Loucy (cell line): ENCODE measurements around the gene SAMD14.

ENCODE experiments used
- CTCF ChIP-seq: fragments of 200-600 bp; sonication (generic); conservative IDR thresholded peaks from 2 replicates; pipeline ENCODE4 v1.5.1; 2014; ENCODE audit warnings: mild to moderate bottlenecking, antibody characterized with exemption, low read length
- EZH2phosphoT487 ChIP-seq: fragments of 200-600 bp; IDR thresholded peaks from 2 replicates; pipeline ENCODE4 v1.6.1; 2018; ENCODE audit warnings: antibody characterized with exemption, mild to moderate bottlenecking, moderate library complexity, borderline replicate concordance

GRCh38 chr17:50117202-50118051, 12.5 kb downstream of the SAMD14 start:
- TF ChIP-seq CTCF, result no peak; the same call in 1 of the 2 replicates
- no peak for TF ChIP-seq EZH2phosphoT487
